ENCODE data around the gene FNDC11. TPM values are rescaled to one million over a fixed set of nuclear protein-coding genes. Genes with fewer than 3 reads are reported as not detected.
A peak's percentile ranks its signal among the peaks of the same experiment; 100 is the strongest.

The FNDC11 gene
- 0.15 and 0.41 TPM in 2 replicates for total RNA-seq (2014; rRNA removed; shearing (Covaris generic))
- total RNA-seq (2022) = 2.1 and 3.0 TPM in 2 replicates
- Bru-seq, nascent RNA = percentile 25 among the genes with signal in this experiment
- BruChase-seq, experiment 1, labeled RNA remaining after a 6-hour chase = percentile 26 among the genes with signal in this experiment
- BruChase-seq, experiment 2, labeled RNA remaining after a 2-hour chase = percentile 30 among the genes with signal in this experiment
- long read RNA-seq, partial matches to known transcripts = 0 of 3 reads
- long read RNA-seq, other reads (novel, unspliced or antisense) = 0 of 3 reads

GRCh38 chr20:63553933-63554290 lies at the start of gene FNDC11:
TSS of gene FNDC11 (plus strand) at chr20:63554159. CDS start at chr20:63555664, 1,505 bp downstream.
- H3K4me2 ChIP-seq (ENCODE audit: low read length) = peak within 1 kb of the TSS; percentile 97
- CTCF ChIA-PET (ENCODE audit: unreplicated experiment) = interaction anchor here (0.5 kb wide), 1 partner anchor 89 kb away, joined by 4 read pairs; no protein-coding TSS in a partner anchor
- TF ChIP-seq, protein P1, sequence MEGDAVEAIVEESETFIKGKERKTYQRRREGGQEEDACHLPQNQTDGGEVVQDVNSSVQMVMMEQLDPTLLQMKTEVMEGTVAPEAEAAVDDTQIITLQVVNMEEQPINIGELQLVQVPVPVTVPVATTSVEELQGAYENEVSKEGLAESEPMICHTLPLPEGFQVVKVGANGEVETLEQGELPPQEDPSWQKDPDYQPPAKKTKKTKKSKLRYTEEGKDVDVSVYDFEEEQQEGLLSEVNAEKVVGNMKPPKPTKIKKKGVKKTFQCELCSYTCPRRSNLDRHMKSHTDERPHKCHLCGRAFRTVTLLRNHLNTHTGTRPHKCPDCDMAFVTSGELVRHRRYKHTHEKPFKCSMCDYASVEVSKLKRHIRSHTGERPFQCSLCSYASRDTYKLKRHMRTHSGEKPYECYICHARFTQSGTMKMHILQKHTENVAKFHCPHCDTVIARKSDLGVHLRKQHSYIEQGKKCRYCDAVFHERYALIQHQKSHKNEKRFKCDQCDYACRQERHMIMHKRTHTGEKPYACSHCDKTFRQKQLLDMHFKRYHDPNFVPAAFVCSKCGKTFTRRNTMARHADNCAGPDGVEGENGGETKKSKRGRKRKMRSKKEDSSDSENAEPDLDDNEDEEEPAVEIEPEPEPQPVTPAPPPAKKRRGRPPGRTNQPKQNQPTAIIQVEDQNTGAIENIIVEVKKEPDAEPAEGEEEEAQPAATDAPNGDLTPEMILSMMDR (conservative IDR thresholded peaks at IDR 0.05; ENCODE audit: low read length) = no peak
- TF ChIP-seq EZH2phosphoT487 (IDR thresholded peaks at IDR 0.05; ENCODE audit: borderline replicate concordance, low read depth, low read length) = no peak
- no TSS peak for BruUV-seq (replicated peaks)
- peak; percentile 44 for DNase-seq (ENCODE audit: low spot score)
- H3K27ac ChIP-seq (ENCODE audit: low read depth, low read length, poor library complexity, severe bottlenecking) = peak within 1 kb of the TSS; percentile 91
- H3K79me2 ChIP-seq (ENCODE audit: insufficient read depth, low read depth, low read length) = no peaks in the 10 kb centered on the region
- H2AFZ ChIP-seq (ENCODE audit: low read length) = peak within 1 kb of the TSS; percentile 62; the same call in 1 of the 2 replicates
- H3K4me3 ChIP-seq (ENCODE audit: low read depth, low read length, poor library complexity, severe bottlenecking) = peak within 1 kb of the TSS; percentile 71
- POLR2A ChIA-PET = no interaction called here
- H3K9me3 ChIP-seq (ENCODE audit: low read length) = no peaks in the 10 kb centered on the region
- no peaks in the 10 kb centered on the region for H3K36me3 ChIP-seq (ENCODE audit: insufficient read depth, low read length)
- intact Hi-C loops (cut with micrococcal nuclease; ENCODE audit: unreplicated experiment) = loop anchor here (5.0 kb wide), 1 partner anchor 73 kb away; the partner anchor contains the start of gene GMEB2
- H3K4me1 ChIP-seq (ENCODE audit: insufficient read depth, low read length, poor library complexity, severe bottlenecking) = peaks cover 38% of the 10 kb centered on the region
- no peaks in the 10 kb centered on the region for H4K20me1 ChIP-seq (ENCODE audit: insufficient read depth, low read length)
- no peaks in the 10 kb centered on the region for H3K9me2 ChIP-seq (ENCODE audit: insufficient read depth, low read length)

DNA sequence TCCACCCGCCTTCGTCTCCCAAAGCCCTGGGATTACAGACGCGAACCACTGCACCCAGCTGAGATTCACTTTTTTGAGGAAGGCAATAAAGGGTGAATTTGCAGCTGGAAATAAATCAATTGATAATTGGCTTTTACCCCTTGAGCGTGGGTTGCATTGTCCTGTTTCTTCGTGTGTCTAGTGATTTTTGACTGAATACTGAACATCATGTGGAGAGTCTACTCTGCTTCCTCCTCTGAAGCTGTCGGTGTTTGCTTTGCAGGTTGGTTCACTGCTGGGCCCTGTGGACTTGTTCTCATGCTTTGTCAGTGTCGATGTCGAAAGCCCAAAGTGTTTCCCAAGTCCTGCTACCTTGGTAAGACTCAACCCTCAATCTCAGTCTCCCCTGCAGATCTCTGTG lies 49.3 kb upstream of the FNDC11 start:
- no peak overlapping the region for H3K4me3 ChIP-seq (ENCODE audit: low read depth, low read length, poor library complexity, severe bottlenecking)

More for the DNA sequence above, 49.3 kb upstream of the FNDC11 start:
- H3K36me3 ChIP-seq (ENCODE audit: insufficient read depth, low read length) = no peaks in the 10 kb centered on the region
- H4K20me1 ChIP-seq (ENCODE audit: insufficient read depth, low read length) = no peaks in the 10 kb centered on the region
- H3K4me1 ChIP-seq (ENCODE audit: insufficient read depth, low read length, poor library complexity, severe bottlenecking) = peaks cover 21% of the 10 kb centered on the region
- BruUV-seq (replicated peaks) = no TSS peak
- H3K9me3 ChIP-seq (ENCODE audit: low read length) = no peaks in the 10 kb centered on the region
- no peaks in the 10 kb centered on the region for H3K9me2 ChIP-seq (ENCODE audit: insufficient read depth, low read length)
- H3K79me2 ChIP-seq (ENCODE audit: insufficient read depth, low read depth, low read length) = no peaks in the 10 kb centered on the region
- TF ChIP-seq EZH2phosphoT487 (IDR thresholded peaks at IDR 0.05; ENCODE audit: borderline replicate concordance, low read depth, low read length) = no peak
- TF ChIP-seq, protein P1 (conservative IDR thresholded peaks at IDR 0.05; ENCODE audit: low read length) = no peak
- POLR2A ChIA-PET = no interaction called here
- no peak overlapping the region for H2AFZ ChIP-seq (ENCODE audit: low read length)
- no peak overlapping the region for H3K27ac ChIP-seq (ENCODE audit: low read depth, low read length, poor library complexity, severe bottlenecking)
- intact Hi-C loops (cut with micrococcal nuclease; ENCODE audit: unreplicated experiment) = no loop called here
- CTCF ChIA-PET (ENCODE audit: unreplicated experiment) = no interaction called here
- no peak overlapping the region for H3K4me2 ChIP-seq (ENCODE audit: low read length)
- no peak for DNase-seq (ENCODE audit: low spot score)
